ENCODE measurements around the gene TXNRD1.

Gene TXNRD1

DNA sequence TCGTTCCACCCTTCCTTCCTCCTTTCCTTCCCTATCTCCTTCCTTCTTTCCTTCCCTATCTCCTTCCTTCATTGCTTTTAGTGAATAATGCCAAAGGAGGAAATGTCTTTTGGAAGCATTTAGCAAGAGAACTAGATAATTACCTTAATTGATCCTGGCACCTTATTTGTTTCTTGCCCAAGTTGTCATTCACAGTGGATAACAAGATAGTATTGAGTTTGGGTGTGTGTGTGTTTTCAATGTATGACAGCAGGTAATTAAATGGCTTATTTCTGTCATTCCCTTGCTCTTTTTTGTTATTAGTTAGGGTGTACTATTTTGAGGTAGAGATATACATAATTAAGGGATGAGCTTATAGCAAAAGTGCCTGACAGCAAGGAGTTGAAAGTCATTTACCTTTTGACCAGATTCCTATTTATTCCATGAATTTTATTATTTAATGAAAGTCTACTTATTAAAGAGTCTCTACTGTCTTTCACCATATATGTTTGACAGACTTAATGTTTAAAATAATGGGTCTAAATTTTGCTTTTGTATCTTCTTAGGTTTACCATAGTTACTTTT is 118.2 kb downstream of the TXNRD1 start:
- no peaks in the 10 kb centered on the region for H3K9me3 ChIP-seq (ENCODE audit: control insufficient read depth in 5 of 5, low read length in 5 of 5)
- H3K4me3 ChIP-seq (ENCODE audit: low read depth in 1 of 5, low read length in 5 of 5): no peak overlapping the region
- no peak overlapping the region for H3K27ac ChIP-seq (ENCODE audit: low read depth, low read length)
- H3K9ac ChIP-seq (ENCODE audit: low read length in 5 of 5): no peak overlapping the region
- H3K36me3 ChIP-seq (ENCODE audit: control insufficient read depth in 5 of 5, insufficient read depth in 5 of 5, low read length in 5 of 5): peaks cover 36 to 52% (median 42%) of the 10 kb centered on the region in 5 donors
- H3K4me1 ChIP-seq (ENCODE audit: control insufficient read depth in 5 of 5, insufficient read depth in 5 of 5, low read length in 5 of 5): no peaks in the 10 kb centered on the region
- H3K27me3 ChIP-seq (ENCODE audit: control insufficient read depth in 5 of 5, insufficient read depth in 4 of 5, low read length in 5 of 5): no peaks in the 10 kb centered on the region

DNA sequence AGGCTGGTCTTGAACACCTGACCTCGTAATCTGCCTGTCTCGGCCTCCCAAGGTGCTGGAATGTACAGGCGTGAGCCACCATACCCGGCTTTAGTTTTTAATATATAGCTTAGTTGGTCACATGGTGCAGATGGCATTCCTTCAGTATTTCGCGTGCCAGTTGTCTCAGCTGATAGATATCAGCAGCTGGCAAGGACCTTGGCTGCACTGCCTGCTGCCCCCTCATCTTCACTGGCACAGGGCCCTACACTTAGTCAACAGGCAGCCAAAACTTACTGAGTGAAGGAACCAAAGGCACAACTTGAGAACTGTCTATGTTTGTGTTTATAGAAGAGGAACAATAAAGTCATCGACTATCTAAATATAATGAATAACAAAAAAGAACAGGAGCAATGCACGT is 119.0 kb downstream of the TXNRD1 start:
- Histone ChIP-seq H3K9me3 (ENCODE audit: control insufficient read depth in 5 of 5, low read length in 5 of 5) (no peaks in the 10 kb centered on the region), H3K4me1 (ENCODE audit: control insufficient read depth in 5 of 5, insufficient read depth in 5 of 5, low read length in 5 of 5) (peaks cover 0 to under 1% (median 0%) of the 10 kb centered on the region in 5 donors), H3K27ac (ENCODE audit: low read depth, low read length) (no peak overlapping the region), H3K4me3 (ENCODE audit: low read depth in 1 of 5, low read length in 5 of 5) (no peak overlapping the region), H3K36me3 (ENCODE audit: control insufficient read depth in 5 of 5, insufficient read depth in 5 of 5, low read length in 5 of 5) (peaks cover 41 to 54% (median 45%) of the 10 kb centered on the region in 5 donors), H3K9ac (ENCODE audit: low read length in 5 of 5) (no peak overlapping the region), H3K27me3 (ENCODE audit: control insufficient read depth in 5 of 5, insufficient read depth in 4 of 5, low read length in 5 of 5) (no peaks in the 10 kb centered on the region)

DNA sequence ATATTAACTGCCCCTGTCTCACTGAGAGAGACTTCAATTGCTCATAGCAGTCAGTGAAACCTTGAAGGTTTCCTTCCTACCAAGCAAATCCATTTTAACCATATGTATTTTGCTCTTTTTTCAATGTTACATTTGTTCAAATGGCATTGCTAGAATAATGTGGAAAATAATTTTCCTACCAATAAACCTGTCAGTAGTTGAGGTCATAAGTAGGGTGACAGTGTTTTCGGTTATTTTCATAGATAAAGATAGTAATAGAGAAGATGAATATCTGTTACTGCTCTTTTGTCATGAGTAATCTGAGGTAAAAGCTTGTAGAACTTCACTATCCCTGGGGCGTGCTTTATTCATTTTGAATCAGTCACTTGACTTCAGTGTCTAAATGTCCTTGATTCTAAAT is 120.5 kb downstream of the TXNRD1 start:
- Histone ChIP-seq H3K4me3 (ENCODE audit: low read depth in 1 of 5, low read length in 5 of 5) (no peak overlapping the region), H3K27ac (ENCODE audit: low read depth, low read length) (no peak overlapping the region)

DNA sequence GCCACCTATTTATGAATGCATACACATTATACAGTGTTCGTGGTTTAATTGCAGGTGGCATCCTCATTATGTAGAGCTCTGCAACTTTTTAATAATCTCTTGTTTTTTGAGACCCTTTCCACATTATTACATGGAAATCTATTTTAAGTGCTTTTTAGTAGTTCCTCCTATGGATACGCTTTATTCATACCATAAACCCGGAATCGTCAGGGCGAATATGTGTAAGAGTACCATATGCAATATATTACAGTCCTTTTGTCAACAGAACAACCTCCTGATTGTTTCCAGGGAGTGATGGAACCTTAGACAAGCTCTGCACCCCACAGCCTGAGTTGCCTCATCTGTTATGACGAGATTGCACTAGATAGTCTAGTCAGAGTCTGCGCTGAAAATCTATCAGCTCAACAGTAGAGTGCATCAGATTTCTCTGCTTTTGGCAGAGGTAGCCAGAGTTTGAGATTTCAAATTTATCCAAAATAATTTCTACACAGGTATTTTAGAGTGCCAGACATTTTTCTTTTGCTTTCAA is 121.5 kb downstream of the TXNRD1 start:
- Histone ChIP-seq H3K9ac (ENCODE audit: low read length in 5 of 5) (no peak overlapping the region), H3K4me1 (ENCODE audit: control insufficient read depth in 5 of 5, insufficient read depth in 5 of 5, low read length in 5 of 5) (peaks cover 0 to 4% (median 0%) of the 10 kb centered on the region in 5 donors), H3K36me3 (ENCODE audit: control insufficient read depth in 5 of 5, insufficient read depth in 5 of 5, low read length in 5 of 5) (peaks cover 48 to 68% (median 63%) of the 10 kb centered on the region in 5 donors), H3K4me3 (ENCODE audit: low read depth in 1 of 5, low read length in 5 of 5) (no peak overlapping the region), H3K27me3 (ENCODE audit: control insufficient read depth in 5 of 5, insufficient read depth in 4 of 5, low read length in 5 of 5) (no peaks in the 10 kb centered on the region), H3K9me3 (ENCODE audit: control insufficient read depth in 5 of 5, low read length in 5 of 5) (no peaks in the 10 kb centered on the region), H3K27ac (ENCODE audit: low read depth, low read length) (no peak overlapping the region)

More for the DNA sequence above, 120.5 kb downstream of the TXNRD1 start:
- no peak overlapping the region for H3K9ac ChIP-seq (ENCODE audit: low read length in 5 of 5)
- H3K4me1 ChIP-seq (ENCODE audit: control insufficient read depth in 5 of 5, insufficient read depth in 5 of 5, low read length in 5 of 5): peaks cover 0 to 4% (median 0%) of the 10 kb centered on the region in 5 donors
- peaks cover 51 to 66% (median 56%) of the 10 kb centered on the region in 5 donors for H3K36me3 ChIP-seq (ENCODE audit: control insufficient read depth in 5 of 5, insufficient read depth in 5 of 5, low read length in 5 of 5)
- H3K27me3 ChIP-seq (ENCODE audit: control insufficient read depth in 5 of 5, insufficient read depth in 4 of 5, low read length in 5 of 5): no peaks in the 10 kb centered on the region
- no peaks in the 10 kb centered on the region for H3K9me3 ChIP-seq (ENCODE audit: control insufficient read depth in 5 of 5, low read length in 5 of 5)

DNA sequence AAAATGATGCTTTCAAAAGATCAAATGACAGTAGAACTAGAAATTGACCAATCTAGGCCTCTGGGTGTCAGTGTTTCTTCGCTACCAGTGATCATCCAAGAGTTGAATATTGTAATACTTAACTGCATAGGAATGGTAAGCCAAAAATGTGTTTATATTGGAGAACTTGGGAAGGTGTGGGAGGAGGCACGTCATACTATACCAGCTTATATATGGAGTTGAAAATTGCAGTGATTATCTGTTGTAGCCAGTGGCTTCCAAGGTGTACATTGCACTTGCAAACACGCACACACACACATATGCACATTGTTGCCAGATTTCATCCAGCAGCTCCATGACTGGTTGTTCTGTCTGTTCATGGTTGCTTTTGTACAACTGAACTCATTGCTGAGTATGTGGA is 124.1 kb downstream of the TXNRD1 start:
- Histone ChIP-seq H3K4me1 (ENCODE audit: control insufficient read depth in 5 of 5, insufficient read depth in 5 of 5, low read length in 5 of 5) (peaks cover 0 to 4% (median 1%) of the 10 kb centered on the region in 5 donors), H3K9me3 (ENCODE audit: control insufficient read depth in 5 of 5, low read length in 5 of 5) (no peaks in the 10 kb centered on the region), H3K36me3 (ENCODE audit: control insufficient read depth in 5 of 5, insufficient read depth in 5 of 5, low read length in 5 of 5) (peaks cover 41 to 72% (median 66%) of the 10 kb centered on the region in 5 donors), H3K9ac (ENCODE audit: low read length in 5 of 5) (no peak overlapping the region), H3K27me3 (ENCODE audit: control insufficient read depth in 5 of 5, insufficient read depth in 4 of 5, low read length in 5 of 5) (no peaks in the 10 kb centered on the region), H3K27ac (ENCODE audit: low read depth, low read length) (no peak overlapping the region), H3K4me3 (ENCODE audit: low read depth in 1 of 5, low read length in 5 of 5) (no peak overlapping the region)

DNA sequence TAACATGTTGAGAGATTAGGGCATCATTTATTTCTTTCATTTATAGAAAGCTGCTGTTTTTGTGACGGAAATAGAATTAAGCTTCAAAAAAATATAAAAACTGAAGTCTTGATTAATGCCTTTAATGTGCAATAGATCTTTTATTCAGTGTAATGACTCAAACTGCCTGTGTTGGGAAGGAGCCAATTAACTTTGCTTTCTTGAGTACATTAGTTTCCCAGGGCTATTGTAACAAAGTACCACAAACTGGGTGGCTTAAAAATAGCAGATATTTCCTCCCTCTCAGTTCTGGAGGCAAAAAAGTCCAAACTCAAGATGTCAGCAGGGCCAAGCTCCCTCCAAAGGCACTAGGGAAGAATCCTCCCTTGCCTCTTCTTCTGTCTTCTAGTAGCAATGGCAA is 124.6 kb downstream of the TXNRD1 start:
- Histone ChIP-seq H3K4me3 (ENCODE audit: low read depth in 1 of 5, low read length in 5 of 5) (no peak overlapping the region), H3K27ac (ENCODE audit: low read depth, low read length) (no peak overlapping the region), H3K36me3 (ENCODE audit: control insufficient read depth in 5 of 5, insufficient read depth in 5 of 5, low read length in 5 of 5) (peaks cover 41 to 69% (median 62%) of the 10 kb centered on the region in 5 donors), H3K4me1 (ENCODE audit: control insufficient read depth in 5 of 5, insufficient read depth in 5 of 5, low read length in 5 of 5) (peaks cover 0 to 8% (median 4%) of the 10 kb centered on the region in 5 donors), H3K9me3 (ENCODE audit: control insufficient read depth in 5 of 5, low read length in 5 of 5) (no peaks in the 10 kb centered on the region), H3K9ac (ENCODE audit: low read length in 5 of 5) (no peak overlapping the region), H3K27me3 (ENCODE audit: control insufficient read depth in 5 of 5, insufficient read depth in 4 of 5, low read length in 5 of 5) (no peaks in the 10 kb centered on the region)

DNA sequence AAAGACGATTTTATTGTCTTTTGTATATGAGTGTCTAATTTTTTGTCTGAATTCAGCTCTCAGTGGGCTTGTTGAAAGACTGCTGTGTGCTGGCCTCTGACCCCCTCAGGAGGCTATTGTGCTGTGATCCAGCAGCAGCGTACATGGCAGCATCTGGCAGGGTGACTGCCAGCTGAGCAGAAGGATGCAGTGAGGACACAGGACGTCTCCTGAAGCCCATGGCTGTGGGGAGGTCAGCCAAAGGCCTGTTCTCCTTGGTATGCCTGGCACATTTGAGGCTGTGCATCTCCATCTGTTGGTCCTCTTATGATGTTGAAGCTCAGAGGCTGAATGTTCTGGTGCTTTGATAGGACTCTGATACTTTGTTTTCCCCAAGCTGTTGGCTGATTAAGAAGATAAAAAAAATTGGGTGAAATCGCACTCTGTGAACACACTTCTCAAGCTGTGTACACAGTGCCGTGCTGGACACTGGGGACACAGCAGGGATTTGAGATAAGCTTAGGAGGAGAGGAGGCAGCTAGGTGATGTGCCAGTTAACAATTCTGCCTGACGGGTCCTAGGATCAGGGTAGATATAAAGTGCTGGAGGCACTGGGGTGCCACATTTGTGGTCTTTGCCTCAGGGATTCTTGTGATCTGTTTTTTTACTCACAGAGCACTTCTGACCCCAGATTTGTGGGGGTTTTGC is 125.5 kb downstream of the TXNRD1 start:
- no peaks in the 10 kb centered on the region for H3K27me3 ChIP-seq (ENCODE audit: control insufficient read depth in 5 of 5, insufficient read depth in 4 of 5, low read length in 5 of 5)
- peaks cover 34 to 64% (median 57%) of the 10 kb centered on the region in 5 donors for H3K36me3 ChIP-seq (ENCODE audit: control insufficient read depth in 5 of 5, insufficient read depth in 5 of 5, low read length in 5 of 5)

DNA sequence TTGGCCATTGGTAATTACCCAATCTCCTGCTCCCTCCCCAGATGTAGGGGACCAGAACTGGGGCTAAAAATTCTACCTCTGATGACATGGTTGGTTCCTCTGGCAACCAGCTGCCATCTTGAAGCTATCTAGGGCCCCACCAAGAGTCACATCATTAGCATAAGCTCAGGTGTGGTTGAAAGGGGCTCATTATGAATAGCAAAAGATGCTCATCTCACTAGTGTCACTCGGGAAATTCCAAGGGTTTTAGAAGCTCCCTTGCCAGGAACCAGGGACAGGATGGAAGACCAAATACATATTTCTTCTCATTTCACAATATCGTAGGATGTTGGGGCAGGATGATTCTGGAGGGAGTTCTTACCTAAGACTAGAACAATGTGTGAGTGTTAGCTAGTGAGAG is 126.6 kb downstream of the TXNRD1 start:
- peaks cover 27 to 60% (median 50%) of the 10 kb centered on the region in 5 donors for H3K36me3 ChIP-seq (ENCODE audit: control insufficient read depth in 5 of 5, insufficient read depth in 5 of 5, low read length in 5 of 5)
- no peak overlapping the region for H3K9ac ChIP-seq (ENCODE audit: low read length in 5 of 5)
- H3K27ac ChIP-seq (ENCODE audit: low read depth, low read length): no peak overlapping the region
- H3K9me3 ChIP-seq (ENCODE audit: control insufficient read depth in 5 of 5, low read length in 5 of 5): no peaks in the 10 kb centered on the region
- H3K4me3 ChIP-seq (ENCODE audit: low read depth in 1 of 5, low read length in 5 of 5): no peak overlapping the region
- no peaks in the 10 kb centered on the region for H3K27me3 ChIP-seq (ENCODE audit: control insufficient read depth in 5 of 5, insufficient read depth in 4 of 5, low read length in 5 of 5)
- peaks cover 0 to 14% (median 4%) of the 10 kb centered on the region in 5 donors for H3K4me1 ChIP-seq (ENCODE audit: control insufficient read depth in 5 of 5, insufficient read depth in 5 of 5, low read length in 5 of 5)

More for the DNA sequence above, 125.5 kb downstream of the TXNRD1 start:
- Histone ChIP-seq H3K4me3 (ENCODE audit: low read depth in 1 of 5, low read length in 5 of 5) (no peak overlapping the region), H3K4me1 (ENCODE audit: control insufficient read depth in 5 of 5, insufficient read depth in 5 of 5, low read length in 5 of 5) (peaks cover 0 to 14% (median 4%) of the 10 kb centered on the region in 5 donors), H3K27ac (ENCODE audit: low read depth, low read length) (no peak overlapping the region), H3K9ac (ENCODE audit: low read length in 5 of 5) (no peak overlapping the region), H3K9me3 (ENCODE audit: control insufficient read depth in 5 of 5, low read length in 5 of 5) (no peaks in the 10 kb centered on the region)

DNA sequence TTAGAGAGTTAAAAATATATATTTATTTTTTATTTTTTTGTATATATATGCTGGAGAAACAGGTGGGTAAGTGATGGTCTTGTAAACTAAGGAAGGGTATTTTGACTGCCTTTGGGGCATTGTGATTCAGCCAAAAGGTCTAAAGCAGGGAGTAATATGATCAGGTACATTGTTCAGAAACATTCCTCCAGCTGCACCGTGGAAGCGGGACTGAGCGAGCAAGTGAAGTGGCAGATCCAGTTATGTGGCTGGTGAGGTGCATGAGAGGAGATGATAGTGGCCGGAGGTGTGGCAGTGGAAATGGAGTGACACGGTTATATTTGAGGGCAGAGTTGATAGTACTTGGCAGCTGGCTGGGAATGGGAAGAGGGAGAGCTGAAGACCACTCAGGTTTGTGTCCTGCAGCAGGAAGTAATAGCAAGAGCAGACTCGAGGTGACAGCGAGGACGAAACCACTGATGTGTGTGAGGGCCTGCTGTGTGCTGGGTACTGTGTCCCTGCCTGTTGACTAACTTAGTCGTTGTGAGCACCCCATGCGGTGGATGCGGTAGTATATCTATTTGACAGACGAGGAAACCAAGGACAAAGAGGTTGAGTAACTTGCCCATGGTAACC is 127.2 kb downstream of the TXNRD1 start:
- Histone ChIP-seq H3K27me3 (ENCODE audit: control insufficient read depth in 5 of 5, insufficient read depth in 4 of 5, low read length in 5 of 5) (no peaks in the 10 kb centered on the region), H3K36me3 (ENCODE audit: control insufficient read depth in 5 of 5, insufficient read depth in 5 of 5, low read length in 5 of 5) (peaks cover 29 to 64% (median 54%) of the 10 kb centered on the region in 5 donors), H3K27ac (ENCODE audit: low read depth, low read length) (no peak overlapping the region), H3K4me1 (ENCODE audit: control insufficient read depth in 5 of 5, insufficient read depth in 5 of 5, low read length in 5 of 5) (peaks cover 0 to 14% (median 4%) of the 10 kb centered on the region in 5 donors), H3K9ac (ENCODE audit: low read length in 5 of 5) (no peak overlapping the region), H3K9me3 (ENCODE audit: control insufficient read depth in 5 of 5, low read length in 5 of 5) (no peaks in the 10 kb centered on the region), H3K4me3 (ENCODE audit: low read depth in 1 of 5, low read length in 5 of 5) (no peak overlapping the region)

DNA sequence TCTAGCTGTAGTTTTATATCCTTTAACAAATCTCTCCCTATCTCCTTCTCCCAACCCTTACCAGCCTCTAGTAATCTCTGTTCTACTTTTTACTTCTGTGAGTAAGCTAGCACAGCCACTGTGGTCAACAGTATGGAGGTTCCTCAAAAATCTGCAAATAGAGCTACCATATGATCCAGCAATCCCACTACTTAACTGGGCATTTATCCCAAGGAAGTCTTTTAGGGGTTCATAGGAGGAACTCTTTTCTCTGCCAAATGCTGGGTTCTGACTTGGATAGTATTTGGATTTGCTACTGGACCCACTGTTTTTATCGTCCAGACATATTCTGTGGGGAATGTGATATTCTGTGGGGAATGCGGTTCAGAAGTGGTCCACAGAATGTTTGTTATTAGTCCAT is 129.1 kb downstream of the TXNRD1 start:
- no peak overlapping the region for H3K4me3 ChIP-seq (ENCODE audit: low read depth in 1 of 5, low read length in 5 of 5)
- H3K27me3 ChIP-seq (ENCODE audit: control insufficient read depth in 5 of 5, insufficient read depth in 4 of 5, low read length in 5 of 5): no peaks in the 10 kb centered on the region
- no peak overlapping the region for H3K9ac ChIP-seq (ENCODE audit: low read length in 5 of 5)
- peaks cover 0 to 14% (median 3%) of the 10 kb centered on the region in 5 donors for H3K4me1 ChIP-seq (ENCODE audit: control insufficient read depth in 5 of 5, insufficient read depth in 5 of 5, low read length in 5 of 5)
- H3K36me3 ChIP-seq (ENCODE audit: control insufficient read depth in 5 of 5, insufficient read depth in 5 of 5, low read length in 5 of 5): peaks cover 33 to 74% (median 59%) of the 10 kb centered on the region in 5 donors
- no peak overlapping the region for H3K27ac ChIP-seq (ENCODE audit: low read depth, low read length)
- no peaks in the 10 kb centered on the region for H3K9me3 ChIP-seq (ENCODE audit: control insufficient read depth in 5 of 5, low read length in 5 of 5)

All from subcutaneous abdominal adipose tissue (tissue), 5 donors.